ENCODE results near the gene GH2. TPM values are rescaled to one million over a fixed set of nuclear protein-coding genes. Genes with fewer than 3 reads are reported as not detected.
"Not testable (repeated sequence)": the region's sequence is repeated elsewhere in the genome, so short reads cannot be mapped to it uniquely, and the experiment has no call there.

The GH2 gene
- total and polyA plus RNA-seq, 4 donors, result not detected

GRCh38 chr17:63919311-63919723, 37.6 kb upstream of the GH2 start:
- peak; percentile 71 for DNase-seq (ENCODE audit: low spot score)
- H3K9ac ChIP-seq (ENCODE audit: low read depth in 1 of 2, low read length in 2 of 2), result no peak overlapping the region

DNA sequence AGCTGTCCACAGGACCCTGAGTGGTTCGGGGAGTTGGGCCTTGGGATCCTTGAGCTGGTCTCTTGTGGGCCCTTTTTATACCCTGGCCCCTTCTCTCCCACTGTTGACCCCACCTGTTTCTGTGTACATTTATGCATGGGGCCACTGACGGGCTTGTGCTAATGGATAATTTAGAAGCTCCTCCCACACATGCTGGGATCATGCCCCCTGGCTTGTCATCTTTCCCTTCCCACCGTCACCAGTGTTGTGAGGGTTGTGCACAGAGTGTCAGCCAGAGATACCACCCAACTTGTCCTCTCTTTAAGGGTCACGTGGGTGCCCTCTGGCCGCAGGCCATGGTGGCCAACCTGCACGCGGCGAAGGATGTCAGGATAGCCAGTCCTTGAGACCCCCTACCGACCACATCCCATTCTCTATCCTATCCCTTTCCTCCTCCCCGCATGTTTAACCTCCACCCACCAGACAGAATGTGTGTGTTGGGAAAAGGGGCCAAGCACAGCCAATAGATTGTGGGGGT, 37.1 kb upstream of the GH2 start, which contains the start of gene GH1:
TSS of gene GH1 (minus strand) at position 51 of the 517 bp plus-strand sequence. CDS start 63 bp downstream, outside the sequence.
- 49% methylated on average over 10 of the region's 10 CpGs for WGBS
- H3K27ac ChIP-seq (ENCODE audit: low read depth in 1 of 2, low read length in 2 of 2); H3K4me1 ChIP-seq (ENCODE audit: control insufficient read depth in 4 of 4, insufficient read depth in 4 of 4, low read length in 3 of 4); H3K9ac ChIP-seq (ENCODE audit: low read depth in 1 of 2, low read length in 2 of 2); H3K27me3 ChIP-seq (ENCODE audit: control insufficient read depth in 4 of 4, insufficient read depth in 4 of 4, low read length in 3 of 4); H3K4me3 ChIP-seq (ENCODE audit: low read depth in 1 of 3, low read length in 3 of 3); DNase-seq (ENCODE audit: low spot score); H3K9me3 ChIP-seq (ENCODE audit: control insufficient read depth in 4 of 4, low read length in 3 of 4); H3K36me3 ChIP-seq (ENCODE audit: control insufficient read depth in 4 of 4, insufficient read depth in 3 of 4, low read depth in 1 of 4, low read length in 3 of 4): not testable (repeated sequence)

More at GRCh38 chr17:63919311-63919723, 37.6 kb upstream of the GH2 start:
- WGBS, result 41% methylated on average over 8 of the region's 8 CpGs
- Histone ChIP-seq H3K9me3 (ENCODE audit: control insufficient read depth in 4 of 4, low read length in 3 of 4) (no peaks in the 10 kb centered on the region), H3K4me3 (ENCODE audit: low read depth in 1 of 3, low read length in 3 of 3) (no peak overlapping the region), H3K27ac (ENCODE audit: low read depth in 1 of 2, low read length in 2 of 2) (no peak overlapping the region), H3K4me1 (ENCODE audit: control insufficient read depth in 4 of 4, insufficient read depth in 4 of 4, low read length in 3 of 4) (peaks cover 0 to 3% (median 0%) of the 10 kb centered on the region in 4 donors), H3K36me3 (ENCODE audit: control insufficient read depth in 4 of 4, insufficient read depth in 3 of 4, low read depth in 1 of 4, low read length in 3 of 4) (no peaks in the 10 kb centered on the region), H3K27me3 (ENCODE audit: control insufficient read depth in 4 of 4, insufficient read depth in 4 of 4, low read length in 3 of 4) (no peaks in the 10 kb centered on the region)
- TF ChIP-seq RAD21 (IDR thresholded peaks at IDR 0.05) (peak; percentile 86 to 90), EGR1 (IDR thresholded peaks at IDR 0.05; ENCODE audit: low read depth in 2 of 2) (no peak)
- TF ChIP-seq, protein P1, sequence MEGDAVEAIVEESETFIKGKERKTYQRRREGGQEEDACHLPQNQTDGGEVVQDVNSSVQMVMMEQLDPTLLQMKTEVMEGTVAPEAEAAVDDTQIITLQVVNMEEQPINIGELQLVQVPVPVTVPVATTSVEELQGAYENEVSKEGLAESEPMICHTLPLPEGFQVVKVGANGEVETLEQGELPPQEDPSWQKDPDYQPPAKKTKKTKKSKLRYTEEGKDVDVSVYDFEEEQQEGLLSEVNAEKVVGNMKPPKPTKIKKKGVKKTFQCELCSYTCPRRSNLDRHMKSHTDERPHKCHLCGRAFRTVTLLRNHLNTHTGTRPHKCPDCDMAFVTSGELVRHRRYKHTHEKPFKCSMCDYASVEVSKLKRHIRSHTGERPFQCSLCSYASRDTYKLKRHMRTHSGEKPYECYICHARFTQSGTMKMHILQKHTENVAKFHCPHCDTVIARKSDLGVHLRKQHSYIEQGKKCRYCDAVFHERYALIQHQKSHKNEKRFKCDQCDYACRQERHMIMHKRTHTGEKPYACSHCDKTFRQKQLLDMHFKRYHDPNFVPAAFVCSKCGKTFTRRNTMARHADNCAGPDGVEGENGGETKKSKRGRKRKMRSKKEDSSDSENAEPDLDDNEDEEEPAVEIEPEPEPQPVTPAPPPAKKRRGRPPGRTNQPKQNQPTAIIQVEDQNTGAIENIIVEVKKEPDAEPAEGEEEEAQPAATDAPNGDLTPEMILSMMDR (IDR thresholded peaks at IDR 0.05; ENCODE audit: low read depth, low read length, missing input control), result peak; percentile 94

DNA sequence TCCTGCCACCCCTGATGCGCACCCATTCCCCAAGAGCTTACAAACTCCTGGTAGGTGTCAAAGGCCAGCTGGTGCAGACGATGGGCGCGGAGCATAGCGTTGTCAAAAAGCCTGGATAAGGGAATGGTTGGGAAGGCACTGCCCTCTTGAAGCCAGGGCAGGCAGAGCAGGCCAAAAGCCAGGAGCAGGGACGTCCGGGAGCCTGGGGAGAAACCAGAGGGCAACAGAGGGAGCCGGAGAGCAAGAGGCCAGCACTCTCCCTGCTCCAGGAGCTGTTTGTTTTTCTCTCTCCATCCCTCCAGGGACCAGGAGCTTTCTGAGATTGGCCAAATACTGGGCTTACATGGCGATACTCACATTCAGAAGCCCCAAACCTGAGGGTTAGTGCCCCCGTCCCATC, 36.6 kb upstream of the GH2 start:
- Histone ChIP-seq H3K9ac (ENCODE audit: low read depth in 1 of 2, low read length in 2 of 2) (no peak overlapping the region), H3K36me3 (ENCODE audit: control insufficient read depth in 4 of 4, insufficient read depth in 3 of 4, low read depth in 1 of 4, low read length in 3 of 4) (no peaks in the 10 kb centered on the region), H3K27ac (ENCODE audit: low read depth in 1 of 2, low read length in 2 of 2) (no peak overlapping the region), H3K4me1 (ENCODE audit: control insufficient read depth in 4 of 4, insufficient read depth in 4 of 4, low read length in 3 of 4) (peaks cover 0 to 3% (median 0%) of the 10 kb centered on the region in 4 donors), H3K27me3 (ENCODE audit: control insufficient read depth in 4 of 4, insufficient read depth in 4 of 4, low read length in 3 of 4) (no peaks in the 10 kb centered on the region), H3K4me3 (ENCODE audit: low read depth in 1 of 3, low read length in 3 of 3) (no peak overlapping the region), H3K9me3 (ENCODE audit: control insufficient read depth in 4 of 4, low read length in 3 of 4) (no peaks in the 10 kb centered on the region)
- no peak for DNase-seq (ENCODE audit: low spot score)
- TF ChIP-seq HNF4G (IDR thresholded peaks at IDR 0.05), result no peak
- WGBS, result 52% methylated on average over 10 of the region's 10 CpGs

- no peak for DNase-seq (ENCODE audit: low spot score)
- no peak for TF ChIP-seq HNF4A (conservative IDR thresholded peaks at IDR 0.05)
- TF ChIP-seq, protein P2, sequence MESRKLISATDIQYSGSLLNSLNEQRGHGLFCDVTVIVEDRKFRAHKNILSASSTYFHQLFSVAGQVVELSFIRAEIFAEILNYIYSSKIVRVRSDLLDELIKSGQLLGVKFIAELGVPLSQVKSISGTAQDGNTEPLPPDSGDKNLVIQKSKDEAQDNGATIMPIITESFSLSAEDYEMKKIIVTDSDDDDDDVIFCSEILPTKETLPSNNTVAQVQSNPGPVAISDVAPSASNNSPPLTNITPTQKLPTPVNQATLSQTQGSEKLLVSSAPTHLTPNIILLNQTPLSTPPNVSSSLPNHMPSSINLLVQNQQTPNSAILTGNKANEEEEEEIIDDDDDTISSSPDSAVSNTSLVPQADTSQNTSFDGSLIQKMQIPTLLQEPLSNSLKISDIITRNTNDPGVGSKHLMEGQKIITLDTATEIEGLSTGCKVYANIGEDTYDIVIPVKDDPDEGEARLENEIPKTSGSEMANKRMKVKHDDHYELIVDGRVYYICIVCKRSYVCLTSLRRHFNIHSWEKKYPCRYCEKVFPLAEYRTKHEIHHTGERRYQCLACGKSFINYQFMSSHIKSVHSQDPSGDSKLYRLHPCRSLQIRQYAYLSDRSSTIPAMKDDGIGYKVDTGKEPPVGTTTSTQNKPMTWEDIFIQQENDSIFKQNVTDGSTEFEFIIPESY (IDR thresholded peaks at IDR 0.05), result no peak
- no peak for TF ChIP-seq FOXA2 (IDR thresholded peaks at IDR 0.05)
- TF ChIP-seq, protein P1 (IDR thresholded peaks at IDR 0.05; ENCODE audit: low read depth, low read length, missing input control), result no peak
- no peak for TF ChIP-seq ATF3 (IDR thresholded peaks at IDR 0.05)
- no peak for TF ChIP-seq TAF1 (conservative IDR thresholded peaks at IDR 0.05)
- no peak for TF ChIP-seq YY1 (IDR thresholded peaks at IDR 0.05)
- TF ChIP-seq RAD21 (IDR thresholded peaks at IDR 0.05), result no peak
- no peak for TF ChIP-seq FOXA1 (IDR thresholded peaks at IDR 0.05)
- TF ChIP-seq RXRA (IDR thresholded peaks at IDR 0.05), result no peak
- TF ChIP-seq HNF4G (IDR thresholded peaks at IDR 0.05), result no peak
- no peak for TF ChIP-seq SP1 (IDR thresholded peaks at IDR 0.05)
- no peak for TF ChIP-seq JUND (IDR thresholded peaks at IDR 0.05)
These were observed 35.9 kb upstream of the GH2 start for GRCh38 chr17:63917646-63918045.

More at GRCh38 chr17:63917646-63918045, 35.9 kb upstream of the GH2 start:
- Histone ChIP-seq H3K27me3 (ENCODE audit: control insufficient read depth in 4 of 4, insufficient read depth in 4 of 4, low read length in 3 of 4) (no peaks in the 10 kb centered on the region), H3K4me3 (ENCODE audit: low read depth in 1 of 3, low read length in 3 of 3) (no peak overlapping the region), H3K4me1 (ENCODE audit: control insufficient read depth in 4 of 4, insufficient read depth in 4 of 4, low read length in 3 of 4) (peaks cover 0 to 3% (median 0%) of the 10 kb centered on the region in 4 donors), H3K9me3 (ENCODE audit: control insufficient read depth in 4 of 4, low read length in 3 of 4) (no peaks in the 10 kb centered on the region), H3K36me3 (ENCODE audit: control insufficient read depth in 4 of 4, insufficient read depth in 3 of 4, low read depth in 1 of 4, low read length in 3 of 4) (no peaks in the 10 kb centered on the region), H3K27ac (ENCODE audit: low read depth in 1 of 2, low read length in 2 of 2) (no peak overlapping the region), H3K9ac (ENCODE audit: low read depth in 1 of 2, low read length in 2 of 2) (no peak overlapping the region)
- WGBS, result 81% methylated on average over 13 of the region's 13 CpGs

All from liver (tissue), 9 donors.